Gastroesophageal sphincter (tissue), 3 donors: ENCODE results near the gene RARRES1.

Experiments used
- CTCF ChIP-seq, 4 experiments: fragments of 200-600 bp in 2 of 4; fragments of 450-650 bp in 2 of 4; sonication (generic) in 1 of 4; IDR thresholded peaks; one replicate each; pipeline ENCODE4 v1.5.1; 2017 to 2019; ENCODE audit warnings: antibody characterized with exemption in 4 of 4, mild to moderate bottlenecking in 2 of 4, moderate library complexity in 2 of 4
- POLR2A ChIP-seq, 2 donors: fragments of 450-650 bp; IDR thresholded peaks; one replicate each; pipeline ENCODE4 v1.6.1; 2017; ENCODE audit warnings: antibody characterized with exemption in 2 of 2, mild to moderate bottlenecking in 2 of 2, moderate library complexity in 1 of 2

DNA sequence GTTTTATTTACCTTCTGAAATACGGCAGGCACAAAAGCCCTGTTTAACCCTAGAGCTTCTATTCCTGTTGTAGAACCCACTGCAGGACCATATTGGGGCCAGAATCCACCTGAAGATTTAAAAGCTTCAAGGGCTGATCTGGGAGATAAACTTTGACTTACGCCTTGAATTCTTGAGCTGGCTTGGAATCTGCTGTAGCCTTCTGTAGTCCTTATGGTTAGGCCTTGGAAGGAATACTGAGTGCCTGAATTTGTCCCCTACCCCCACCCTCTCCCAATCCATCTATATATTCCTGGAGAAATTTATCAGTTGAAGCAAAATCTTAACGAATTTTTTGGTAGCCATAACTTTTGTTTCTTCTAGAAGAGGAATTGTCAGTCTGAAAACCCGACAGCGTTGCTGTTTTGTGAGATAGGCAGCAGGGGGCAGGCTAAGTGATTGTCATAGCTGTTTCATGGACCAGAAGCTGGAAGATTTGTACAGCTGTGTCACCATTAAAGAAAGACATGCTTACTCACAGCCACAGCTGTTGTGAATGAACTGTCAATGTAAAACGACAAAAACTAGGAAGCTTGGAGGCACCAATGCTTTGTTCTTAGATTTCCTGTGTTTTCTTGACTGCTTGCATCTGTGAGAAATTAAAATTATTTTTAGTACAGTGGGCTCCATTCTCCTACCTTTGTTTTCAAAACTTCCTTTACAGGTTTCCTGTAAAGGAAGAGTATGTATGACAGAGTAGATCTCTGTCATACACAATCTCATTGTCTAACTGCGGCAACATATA lies 72.6 kb downstream of the RARRES1 start:
- TF ChIP-seq CTCF (IDR thresholded peaks at IDR 0.05) = peak; percentile 30 to 62 (median 55)
- TF ChIP-seq POLR2A (IDR thresholded peaks at IDR 0.05) = no peak
